ENCODE measurements around the gene BEST1. TPM values are rescaled to one million over a fixed set of nuclear protein-coding genes. Genes with fewer than 3 reads are reported as not detected.

The BEST1 gene
- polyA plus RNA-seq, 2 of the 4 experiments (the other 2 are of a cell fraction): 1.2 to 1.9 TPM

DNA sequence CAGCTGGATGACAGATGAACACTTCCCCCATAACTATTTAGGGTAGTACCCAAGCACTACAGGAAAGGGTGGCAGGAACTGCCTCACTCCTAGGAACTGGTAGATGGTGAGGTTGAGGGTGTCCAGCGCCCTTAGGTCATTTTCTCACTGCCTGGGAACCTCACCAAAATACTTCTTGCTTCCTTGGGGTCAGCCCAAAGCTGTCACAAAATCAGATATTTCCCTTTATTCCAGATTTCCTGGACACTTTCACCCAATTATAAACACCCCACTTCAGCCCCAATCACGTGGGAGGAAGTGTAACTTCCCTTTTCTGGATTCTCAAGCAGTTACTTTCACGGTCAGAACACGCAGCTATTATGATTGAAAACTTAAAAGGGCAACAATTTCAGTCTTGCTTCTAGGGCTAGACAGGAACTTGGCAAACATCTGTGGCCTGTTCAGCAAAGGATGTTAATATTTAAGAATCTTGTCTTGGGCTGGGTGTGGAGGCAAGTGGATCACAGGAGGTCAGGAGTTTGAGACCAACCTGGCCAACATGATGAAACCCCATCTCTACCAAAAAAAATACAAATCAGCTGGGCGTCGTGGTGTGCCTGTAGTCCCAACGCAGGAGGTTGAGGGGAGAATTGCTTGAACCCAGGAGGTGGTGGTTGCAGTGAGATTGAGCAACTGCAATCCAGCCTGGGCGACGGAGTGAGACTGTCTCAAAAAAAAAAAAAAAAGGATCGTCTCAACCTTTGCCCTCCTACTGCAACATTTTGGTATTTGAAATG is 13.3 kb downstream of the BEST1 start (continued):
- TF ChIP-seq, protein P1, sequence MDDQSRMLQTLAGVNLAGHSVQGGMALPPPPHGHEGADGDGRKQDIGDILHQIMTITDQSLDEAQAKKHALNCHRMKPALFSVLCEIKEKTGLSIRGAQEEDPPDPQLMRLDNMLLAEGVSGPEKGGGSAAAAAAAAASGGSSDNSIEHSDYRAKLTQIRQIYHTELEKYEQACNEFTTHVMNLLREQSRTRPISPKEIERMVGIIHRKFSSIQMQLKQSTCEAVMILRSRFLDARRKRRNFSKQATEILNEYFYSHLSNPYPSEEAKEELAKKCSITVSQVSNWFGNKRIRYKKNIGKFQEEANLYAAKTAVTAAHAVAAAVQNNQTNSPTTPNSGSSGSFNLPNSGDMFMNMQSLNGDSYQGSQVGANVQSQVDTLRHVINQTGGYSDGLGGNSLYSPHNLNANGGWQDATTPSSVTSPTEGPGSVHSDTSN (IDR thresholded peaks at IDR 0.05): no peak; the same call in 1 of the 2 replicates
- TF ChIP-seq HOXA7 (CRISPR knock-in tag; IDR thresholded peaks at IDR 0.05) (peak; percentile 95), ESRRA (IDR thresholded peaks at IDR 0.05; ENCODE audit: borderline replicate concordance, low read length) (no peak), GATA3 (IDR thresholded peaks at IDR 0.05; ENCODE audit: borderline replicate concordance) (peak; percentile 59; the same call in 1 of the 2 replicates), CHD4 (IDR thresholded peaks at IDR 0.05; ENCODE audit: borderline replicate concordance) (no peak), NFE2L2 (conservative IDR thresholded peaks at IDR 0.05; ENCODE audit: low read length) (no peak), HOXB5 (CRISPR knock-in tag; IDR thresholded peaks at IDR 0.05) (0 out of 2 replicates have a peak, but pooled peaks have one; percentile 63), RNF2 (IDR thresholded peaks at IDR 0.05; ENCODE audit: borderline replicate concordance, low read depth) (no peak), SMC3 (IDR thresholded peaks at IDR 0.05) (no peak; the same call in 2 of the 3 replicates), ZSCAN20 (CRISPR knock-in tag; IDR thresholded peaks at IDR 0.05) (peak; percentile 41; the same call in 1 of the 2 replicates), EHMT2 (IDR thresholded peaks at IDR 0.05; ENCODE audit: low read depth) (no peak), JUNB (IDR thresholded peaks at IDR 0.05) (no peak), MAFK (IDR thresholded peaks at IDR 0.05; ENCODE audit: partially characterized antibody) (no peak), CHD2 (IDR thresholded peaks at IDR 0.05; ENCODE audit: low read length, partially characterized antibody) (no peak), MAZ (IDR thresholded peaks at IDR 0.05; ENCODE audit: borderline replicate concordance, low read depth, low read length) (no peak), NR3C1 (IDR thresholded peaks at IDR 0.05) (no peak), EP300 (IDR thresholded peaks at IDR 0.05) (no peak), SREBF2 (IDR thresholded peaks at IDR 0.05) (no peak), NPAS2 (CRISPR knock-in tag; IDR thresholded peaks at IDR 0.05; ENCODE audit: borderline replicate concordance) (peak; percentile 37; the same call in 1 of the 2 replicates), HDAC2 (IDR thresholded peaks at IDR 0.05) (no peak), CEBPB (IDR thresholded peaks at IDR 0.05) (peak; percentile 37 to 43; a peak in 3 of 4 replicates), JUN (IDR thresholded peaks at IDR 0.05) (peak; percentile 88 to 99), HEYL (CRISPR knock-in tag; IDR thresholded peaks at IDR 0.05) (no peak; the same call in 1 of the 2 replicates), MYC (IDR thresholded peaks at IDR 0.05; ENCODE audit: borderline replicate concordance, low read length) (no peak), CBX8 (IDR thresholded peaks at IDR 0.05) (no peak), RFX5 (IDR thresholded peaks at IDR 0.05) (no peak)
- TF ChIP-seq, protein P2, sequence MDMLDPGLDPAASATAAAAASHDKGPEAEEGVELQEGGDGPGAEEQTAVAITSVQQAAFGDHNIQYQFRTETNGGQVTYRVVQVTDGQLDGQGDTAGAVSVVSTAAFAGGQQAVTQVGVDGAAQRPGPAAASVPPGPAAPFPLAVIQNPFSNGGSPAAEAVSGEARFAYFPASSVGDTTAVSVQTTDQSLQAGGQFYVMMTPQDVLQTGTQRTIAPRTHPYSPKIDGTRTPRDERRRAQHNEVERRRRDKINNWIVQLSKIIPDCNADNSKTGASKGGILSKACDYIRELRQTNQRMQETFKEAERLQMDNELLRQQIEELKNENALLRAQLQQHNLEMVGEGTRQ (IDR thresholded peaks at IDR 0.05): peak; percentile 65
- TF ChIP-seq, protein P3, sequence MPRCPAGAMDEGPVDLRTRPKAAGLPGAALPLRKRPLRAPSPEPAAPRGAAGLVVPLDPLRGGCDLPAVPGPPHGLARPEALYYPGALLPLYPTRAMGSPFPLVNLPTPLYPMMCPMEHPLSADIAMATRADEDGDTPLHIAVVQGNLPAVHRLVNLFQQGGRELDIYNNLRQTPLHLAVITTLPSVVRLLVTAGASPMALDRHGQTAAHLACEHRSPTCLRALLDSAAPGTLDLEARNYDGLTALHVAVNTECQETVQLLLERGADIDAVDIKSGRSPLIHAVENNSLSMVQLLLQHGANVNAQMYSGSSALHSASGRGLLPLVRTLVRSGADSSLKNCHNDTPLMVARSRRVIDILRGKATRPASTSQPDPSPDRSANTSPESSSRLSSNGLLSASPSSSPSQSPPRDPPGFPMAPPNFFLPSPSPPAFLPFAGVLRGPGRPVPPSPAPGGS (IDR thresholded peaks at IDR 0.05): peak; percentile 93; the same call in 2 of the 3 replicates
- TF ChIP-seq, protein P4, sequence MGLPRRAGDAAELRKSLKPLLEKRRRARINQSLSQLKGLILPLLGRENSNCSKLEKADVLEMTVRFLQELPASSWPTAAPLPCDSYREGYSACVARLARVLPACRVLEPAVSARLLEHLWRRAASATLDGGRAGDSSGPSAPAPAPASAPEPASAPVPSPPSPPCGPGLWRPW (IDR thresholded peaks at IDR 0.05): no peak
- TF ChIP-seq, protein P5, sequence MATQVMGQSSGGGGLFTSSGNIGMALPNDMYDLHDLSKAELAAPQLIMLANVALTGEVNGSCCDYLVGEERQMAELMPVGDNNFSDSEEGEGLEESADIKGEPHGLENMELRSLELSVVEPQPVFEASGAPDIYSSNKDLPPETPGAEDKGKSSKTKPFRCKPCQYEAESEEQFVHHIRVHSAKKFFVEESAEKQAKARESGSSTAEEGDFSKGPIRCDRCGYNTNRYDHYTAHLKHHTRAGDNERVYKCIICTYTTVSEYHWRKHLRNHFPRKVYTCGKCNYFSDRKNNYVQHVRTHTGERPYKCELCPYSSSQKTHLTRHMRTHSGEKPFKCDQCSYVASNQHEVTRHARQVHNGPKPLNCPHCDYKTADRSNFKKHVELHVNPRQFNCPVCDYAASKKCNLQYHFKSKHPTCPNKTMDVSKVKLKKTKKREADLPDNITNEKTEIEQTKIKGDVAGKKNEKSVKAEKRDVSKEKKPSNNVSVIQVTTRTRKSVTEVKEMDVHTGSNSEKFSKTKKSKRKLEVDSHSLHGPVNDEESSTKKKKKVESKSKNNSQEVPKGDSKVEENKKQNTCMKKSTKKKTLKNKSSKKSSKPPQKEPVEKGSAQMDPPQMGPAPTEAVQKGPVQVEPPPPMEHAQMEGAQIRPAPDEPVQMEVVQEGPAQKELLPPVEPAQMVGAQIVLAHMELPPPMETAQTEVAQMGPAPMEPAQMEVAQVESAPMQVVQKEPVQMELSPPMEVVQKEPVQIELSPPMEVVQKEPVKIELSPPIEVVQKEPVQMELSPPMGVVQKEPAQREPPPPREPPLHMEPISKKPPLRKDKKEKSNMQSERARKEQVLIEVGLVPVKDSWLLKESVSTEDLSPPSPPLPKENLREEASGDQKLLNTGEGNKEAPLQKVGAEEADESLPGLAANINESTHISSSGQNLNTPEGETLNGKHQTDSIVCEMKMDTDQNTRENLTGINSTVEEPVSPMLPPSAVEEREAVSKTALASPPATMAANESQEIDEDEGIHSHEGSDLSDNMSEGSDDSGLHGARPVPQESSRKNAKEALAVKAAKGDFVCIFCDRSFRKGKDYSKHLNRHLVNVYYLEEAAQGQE (IDR thresholded peaks at IDR 0.05): no peak; the same call in 1 of the 2 replicates
- TF ChIP-seq, protein P6, sequence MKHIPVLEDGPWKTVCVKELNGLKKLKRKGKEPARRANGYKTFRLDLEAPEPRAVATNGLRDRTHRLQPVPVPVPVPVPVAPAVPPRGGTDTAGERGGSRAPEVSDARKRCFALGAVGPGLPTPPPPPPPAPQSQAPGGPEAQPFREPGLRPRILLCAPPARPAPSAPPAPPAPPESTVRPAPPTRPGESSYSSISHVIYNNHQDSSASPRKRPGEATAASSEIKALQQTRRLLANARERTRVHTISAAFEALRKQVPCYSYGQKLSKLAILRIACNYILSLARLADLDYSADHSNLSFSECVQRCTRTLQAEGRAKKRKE (CRISPR knock-in tag; IDR thresholded peaks at IDR 0.05; ENCODE audit: low read depth): 0 out of 2 replicates have a peak, but pooled peaks have one; percentile 24
- TF ChIP-seq, protein P7, sequence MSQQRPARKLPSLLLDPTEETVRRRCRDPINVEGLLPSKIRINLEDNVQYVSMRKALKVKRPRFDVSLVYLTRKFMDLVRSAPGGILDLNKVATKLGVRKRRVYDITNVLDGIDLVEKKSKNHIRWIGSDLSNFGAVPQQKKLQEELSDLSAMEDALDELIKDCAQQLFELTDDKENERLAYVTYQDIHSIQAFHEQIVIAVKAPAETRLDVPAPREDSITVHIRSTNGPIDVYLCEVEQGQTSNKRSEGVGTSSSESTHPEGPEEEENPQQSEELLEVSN (IDR thresholded peaks at IDR 0.05; ENCODE audit: borderline replicate concordance, low read depth): peak; percentile 28; the same call in 1 of the 2 replicates

All from A549 (cell line).